Measurements from ENCODE around the gene JAM2.

DNA sequence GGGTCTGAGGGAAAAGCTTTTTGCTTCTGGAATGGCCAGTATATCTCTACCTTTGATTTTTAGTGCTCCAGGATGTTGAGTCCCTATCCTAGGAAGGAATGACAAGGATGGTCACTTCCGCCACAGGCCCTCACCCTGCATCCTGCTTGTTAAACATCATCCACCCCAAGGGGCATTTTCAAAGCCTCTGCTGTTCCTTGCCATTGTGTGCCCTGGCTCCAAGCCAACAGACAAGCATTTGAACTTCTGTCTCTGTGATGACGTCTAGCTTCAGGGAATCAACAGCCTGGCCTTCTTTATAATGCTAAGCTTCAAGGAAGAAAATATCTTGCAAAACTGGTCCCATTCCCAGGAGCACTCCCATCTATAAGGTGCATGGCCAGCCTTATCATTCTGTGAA, 12.3 kb upstream of the JAM2 start:
- TF ChIP-seq, protein P1, sequence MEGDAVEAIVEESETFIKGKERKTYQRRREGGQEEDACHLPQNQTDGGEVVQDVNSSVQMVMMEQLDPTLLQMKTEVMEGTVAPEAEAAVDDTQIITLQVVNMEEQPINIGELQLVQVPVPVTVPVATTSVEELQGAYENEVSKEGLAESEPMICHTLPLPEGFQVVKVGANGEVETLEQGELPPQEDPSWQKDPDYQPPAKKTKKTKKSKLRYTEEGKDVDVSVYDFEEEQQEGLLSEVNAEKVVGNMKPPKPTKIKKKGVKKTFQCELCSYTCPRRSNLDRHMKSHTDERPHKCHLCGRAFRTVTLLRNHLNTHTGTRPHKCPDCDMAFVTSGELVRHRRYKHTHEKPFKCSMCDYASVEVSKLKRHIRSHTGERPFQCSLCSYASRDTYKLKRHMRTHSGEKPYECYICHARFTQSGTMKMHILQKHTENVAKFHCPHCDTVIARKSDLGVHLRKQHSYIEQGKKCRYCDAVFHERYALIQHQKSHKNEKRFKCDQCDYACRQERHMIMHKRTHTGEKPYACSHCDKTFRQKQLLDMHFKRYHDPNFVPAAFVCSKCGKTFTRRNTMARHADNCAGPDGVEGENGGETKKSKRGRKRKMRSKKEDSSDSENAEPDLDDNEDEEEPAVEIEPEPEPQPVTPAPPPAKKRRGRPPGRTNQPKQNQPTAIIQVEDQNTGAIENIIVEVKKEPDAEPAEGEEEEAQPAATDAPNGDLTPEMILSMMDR (IDR thresholded peaks at IDR 0.05) = no peak
- TF ChIP-seq POLR2A (IDR thresholded peaks at IDR 0.05) (no peak), POLR2AphosphoS5 (IDR thresholded peaks at IDR 0.05) (no peak)
